Right atrium auricular region (tissue), 2 donors: Measurements from ENCODE around the gene RNU1-3. TPM values are rescaled to one million over a fixed set of nuclear protein-coding genes. Genes with fewer than 3 reads are reported as not detected.
"Not testable (repeated sequence)": the region's sequence is repeated elsewhere in the genome, so short reads cannot be mapped to it uniquely, and the experiment has no call there.

ENCODE experiments used
- DNase-seq: peaks from one replicate; pipeline ENCODE4 v3.0.0-alpha.2; 2019; ENCODE audit warnings: low spot score
- H3K27ac ChIP-seq, 2 donors: fragments of 200-600 bp; sonication (generic); 1 replicate in 1 of 2; 2 replicates in 1 of 2; pipeline ENCODE4 v1.5.1; 2016 to 2019
- H3K27me3 ChIP-seq, 2 donors: fragments of 200-600 bp; sonication (generic); one replicate each; pipeline versions ENCODE4 v1.5.1 to v1.6.0; 2017 to 2019
- H3K36me3 ChIP-seq: fragments of 200-600 bp; sonication (generic); one replicate; pipeline ENCODE4 v1.5.1; 2016
- H3K4me1 ChIP-seq, 2 donors: fragments of 200-600 bp; sonication (generic); one replicate each; pipeline versions ENCODE4 v1.5.1 to v1.6.0; 2017 to 2019
- H3K4me3 ChIP-seq, 2 donors: fragments of 200-600 bp; sonication (generic); 1 replicate in 1 of 2; 2 replicates in 1 of 2; pipeline ENCODE4 v1.5.1; 2017 to 2019; ENCODE audit warnings: mild to moderate bottlenecking in 1 of 2, moderate library complexity in 1 of 2
- H3K9me3 ChIP-seq, 2 donors: fragments of 200-600 bp; sonication (generic); one replicate each; pipeline ENCODE4 v1.5.1; 2019
- total RNA-seq, 2 donors: library from RNA; depleted of rRNA; stranded (reverse); fragments of >200 nt; gene quantifications; one replicate each; pipeline ENCODE4 v1.1.0, GENCODE V29; 2016

Gene RNU1-3
- total RNA-seq: not detected

DNA sequence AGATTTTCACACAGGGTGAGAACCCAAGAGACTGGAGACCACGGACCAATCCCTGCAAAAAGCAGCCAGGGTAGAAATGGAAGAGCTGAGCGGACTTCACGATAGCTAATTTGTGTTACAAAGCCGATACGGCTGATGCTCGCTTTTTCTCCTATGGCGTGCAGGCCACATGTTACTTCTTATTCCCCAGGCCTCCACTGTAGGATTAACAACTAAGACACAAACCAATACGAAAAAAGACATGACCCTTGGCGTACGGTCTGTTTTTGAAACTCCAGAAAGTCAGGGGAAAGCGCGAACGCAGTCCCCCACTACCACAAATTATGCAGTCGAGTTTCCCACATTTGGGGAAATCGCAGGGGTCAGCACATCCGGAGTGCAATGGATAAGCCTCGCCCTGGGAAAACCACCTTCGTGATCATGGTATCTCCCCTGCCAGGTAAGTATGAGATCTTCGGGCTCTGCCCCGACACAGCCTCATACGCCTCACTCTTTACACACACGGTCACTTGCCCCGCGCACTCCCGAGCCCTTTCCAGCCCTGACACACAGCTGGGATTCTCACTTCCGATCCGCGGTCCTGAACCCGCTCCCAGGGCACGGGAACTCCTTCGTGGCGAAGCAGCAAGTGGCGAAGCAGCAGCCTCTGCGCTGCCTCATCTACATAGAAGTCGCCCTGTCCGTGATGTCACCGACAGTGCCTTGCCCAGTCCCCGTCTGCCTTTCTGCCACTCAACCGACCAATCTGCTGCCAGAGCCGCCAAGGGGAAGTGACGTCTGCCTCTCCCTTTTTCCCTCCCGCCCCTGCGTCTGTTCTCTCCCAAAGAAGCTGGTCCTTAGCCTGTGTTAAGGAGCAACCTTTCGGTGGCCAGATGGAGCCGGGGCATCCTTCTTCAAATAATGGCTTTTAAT, at the start of gene RNU1-3:
RNU1-3 (minus strand) TSS at position 447 of the 912 bp plus-strand sequence.
- not testable (repeated sequence) for H3K36me3 ChIP-seq, H3K27me3 ChIP-seq, H3K4me1 ChIP-seq, DNase-seq, H3K9me3 ChIP-seq, H3K27ac ChIP-seq, H3K4me3 ChIP-seq

DNA sequence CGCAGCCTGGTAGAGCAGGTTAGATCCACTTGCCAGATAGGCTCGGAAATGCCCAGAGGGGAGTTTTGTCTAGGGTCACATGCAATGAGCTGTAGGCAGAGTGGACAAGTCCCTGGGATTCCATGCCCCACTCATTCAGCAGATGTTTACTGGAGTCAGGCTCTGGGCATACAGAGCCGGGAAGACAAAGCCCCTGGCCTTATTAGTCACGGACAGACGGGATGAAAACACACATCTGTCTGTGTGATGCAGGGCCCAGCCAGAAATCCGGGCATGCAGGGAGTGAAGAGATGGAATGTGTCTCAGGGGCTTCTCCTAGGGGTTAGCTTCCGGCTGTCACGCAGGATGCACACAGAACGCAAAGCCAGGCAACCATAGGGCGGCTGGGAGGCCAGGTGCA, 46.7 kb upstream of the RNU1-3 start:
- not testable (repeated sequence) for H3K36me3 ChIP-seq, H3K27ac ChIP-seq, H3K4me3 ChIP-seq, H3K9me3 ChIP-seq, H3K27me3 ChIP-seq, DNase-seq
- peaks cover 0 to 10% of the 10 kb centered on the region in 2 donors for H3K4me1 ChIP-seq

DNA sequence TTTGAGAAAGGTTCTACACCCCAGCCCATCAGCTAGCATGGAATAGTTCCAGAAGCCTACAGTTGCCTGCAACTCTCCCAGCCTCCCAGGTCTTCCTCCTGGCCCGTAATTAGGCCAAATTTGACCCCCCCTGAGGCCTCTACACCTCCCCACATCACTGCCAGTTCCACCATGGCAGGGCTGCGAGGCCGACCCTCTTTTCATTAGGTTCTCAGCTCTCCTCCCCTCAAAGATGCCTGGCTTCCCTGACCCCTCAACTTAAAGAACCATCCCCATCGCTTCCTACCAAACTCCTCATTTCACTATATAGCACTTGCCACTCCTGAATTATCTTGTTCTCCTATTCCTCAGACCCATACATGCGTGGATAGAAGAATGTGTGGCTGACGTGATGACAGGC, 46.2 kb upstream of the RNU1-3 start:
- H3K36me3 ChIP-seq, H3K9me3 ChIP-seq, DNase-seq, H3K4me3 ChIP-seq, H3K27me3 ChIP-seq, H3K4me1 ChIP-seq, H3K27ac ChIP-seq: not testable (repeated sequence)

DNA sequence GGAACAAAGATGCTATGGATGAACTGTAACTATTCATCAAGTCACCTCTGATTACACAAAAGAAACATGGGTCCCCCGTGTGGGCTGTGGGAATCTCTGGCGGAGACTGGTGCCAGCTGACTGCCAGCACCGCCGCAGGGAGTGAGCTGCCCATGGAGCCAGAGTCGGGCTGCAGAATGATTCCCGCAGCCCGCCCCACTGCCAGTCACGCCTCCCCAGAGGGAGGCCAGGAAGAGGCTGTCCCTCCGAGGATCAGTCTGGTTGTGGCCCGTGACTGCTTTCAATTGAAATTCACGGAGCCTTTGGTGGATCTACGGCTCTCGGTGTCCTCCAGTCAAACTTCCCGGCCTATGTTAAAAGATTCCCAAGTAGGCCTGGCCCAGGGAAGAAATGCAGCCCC, 45.8 kb upstream of the RNU1-3 start:
- H3K4me1 ChIP-seq, H3K4me3 ChIP-seq, H3K27me3 ChIP-seq, H3K9me3 ChIP-seq, DNase-seq, H3K27ac ChIP-seq, H3K36me3 ChIP-seq: not testable (repeated sequence)

DNA sequence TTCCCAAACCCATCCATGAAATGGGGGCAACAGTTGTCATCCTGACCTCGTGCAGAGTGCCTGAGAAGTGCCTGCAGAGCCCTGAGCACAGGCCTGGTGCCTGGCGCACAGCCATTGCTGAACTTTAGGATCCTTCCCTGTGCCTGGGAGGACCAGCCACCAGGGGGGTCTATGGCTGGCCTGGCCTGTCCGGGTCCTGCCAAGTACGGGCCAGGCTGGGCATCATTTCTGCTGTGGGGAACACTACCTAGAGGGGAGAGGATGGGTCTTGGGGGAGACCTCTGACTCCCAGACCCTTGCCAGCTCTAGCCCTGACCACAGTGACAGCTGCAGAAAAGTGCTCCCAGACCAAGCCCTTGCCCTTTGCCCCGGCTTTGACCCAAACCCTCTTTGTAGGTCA, 45.4 kb upstream of the RNU1-3 start:
- not testable (repeated sequence) for H3K9me3 ChIP-seq, H3K27ac ChIP-seq, DNase-seq, H3K4me1 ChIP-seq, H3K4me3 ChIP-seq, H3K27me3 ChIP-seq, H3K36me3 ChIP-seq

DNA sequence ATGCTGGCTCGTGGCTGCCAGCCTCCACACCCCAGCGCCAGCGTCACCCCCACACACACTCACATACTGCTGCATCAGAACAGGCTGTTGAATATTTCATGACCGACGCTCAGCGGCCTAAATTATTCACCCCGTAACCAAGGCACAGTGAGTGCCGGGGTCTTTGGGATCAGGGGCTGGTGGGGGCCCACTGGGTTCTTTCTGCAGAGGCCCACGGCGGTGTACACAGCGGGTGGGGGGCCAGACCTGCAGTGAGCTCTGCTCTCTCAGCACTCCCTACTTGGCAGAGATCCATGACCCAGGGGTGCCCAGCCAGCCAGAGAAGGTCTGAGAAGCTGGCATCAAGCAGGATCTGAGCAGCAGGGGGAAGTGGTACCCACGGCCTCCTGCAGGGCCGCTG, 43.9 kb upstream of the RNU1-3 start:
- not testable (repeated sequence) for H3K9me3 ChIP-seq, DNase-seq, H3K36me3 ChIP-seq, H3K27me3 ChIP-seq, H3K4me1 ChIP-seq, H3K27ac ChIP-seq, H3K4me3 ChIP-seq

DNA sequence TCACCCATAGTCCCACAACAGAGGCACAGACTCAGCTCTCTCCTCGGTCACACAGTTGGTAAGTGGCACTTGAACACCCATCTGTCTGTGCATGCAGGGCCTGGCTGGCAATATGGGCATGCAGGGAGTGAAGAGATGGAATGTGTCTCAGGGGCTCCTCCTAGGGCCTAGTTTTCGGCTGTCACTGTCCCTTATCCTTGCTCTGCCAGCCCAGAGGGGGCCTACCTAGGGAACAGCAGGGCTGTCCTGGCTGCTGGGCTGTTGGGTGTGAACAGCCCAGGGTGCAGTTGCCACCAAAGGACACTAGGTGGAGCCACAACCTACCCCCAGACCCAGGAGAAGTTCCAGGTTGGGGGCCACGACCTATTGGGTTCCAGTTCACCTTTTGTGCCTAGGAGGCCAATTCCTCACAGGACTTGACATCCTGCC, 42.9 kb upstream of the RNU1-3 start:
- DNase-seq, H3K4me3 ChIP-seq, H3K4me1 ChIP-seq, H3K27ac ChIP-seq, H3K27me3 ChIP-seq, H3K36me3 ChIP-seq, H3K9me3 ChIP-seq: not testable (repeated sequence)

DNA sequence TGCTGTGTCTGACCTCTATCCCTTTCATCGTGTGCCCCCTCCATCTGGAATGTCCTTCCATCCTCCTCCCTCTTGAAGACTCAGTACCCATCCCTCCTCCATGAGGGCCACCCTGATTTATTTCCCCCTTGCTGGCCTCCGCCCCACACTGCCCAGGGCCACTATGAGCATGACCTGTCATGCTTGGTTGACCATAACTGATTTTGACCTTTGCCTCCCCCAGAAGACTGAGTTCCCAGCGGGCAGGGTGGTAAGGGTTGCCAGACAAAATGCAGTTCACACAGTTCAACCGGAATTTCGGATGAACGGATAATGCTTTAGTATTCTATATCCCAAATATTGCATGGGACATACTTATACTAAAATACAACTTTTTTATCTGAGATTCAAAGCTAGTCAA, 42.0 kb upstream of the RNU1-3 start:
- not testable (repeated sequence) for DNase-seq, H3K9me3 ChIP-seq, H3K4me3 ChIP-seq, H3K27me3 ChIP-seq, H3K27ac ChIP-seq, H3K4me1 ChIP-seq, H3K36me3 ChIP-seq

DNA sequence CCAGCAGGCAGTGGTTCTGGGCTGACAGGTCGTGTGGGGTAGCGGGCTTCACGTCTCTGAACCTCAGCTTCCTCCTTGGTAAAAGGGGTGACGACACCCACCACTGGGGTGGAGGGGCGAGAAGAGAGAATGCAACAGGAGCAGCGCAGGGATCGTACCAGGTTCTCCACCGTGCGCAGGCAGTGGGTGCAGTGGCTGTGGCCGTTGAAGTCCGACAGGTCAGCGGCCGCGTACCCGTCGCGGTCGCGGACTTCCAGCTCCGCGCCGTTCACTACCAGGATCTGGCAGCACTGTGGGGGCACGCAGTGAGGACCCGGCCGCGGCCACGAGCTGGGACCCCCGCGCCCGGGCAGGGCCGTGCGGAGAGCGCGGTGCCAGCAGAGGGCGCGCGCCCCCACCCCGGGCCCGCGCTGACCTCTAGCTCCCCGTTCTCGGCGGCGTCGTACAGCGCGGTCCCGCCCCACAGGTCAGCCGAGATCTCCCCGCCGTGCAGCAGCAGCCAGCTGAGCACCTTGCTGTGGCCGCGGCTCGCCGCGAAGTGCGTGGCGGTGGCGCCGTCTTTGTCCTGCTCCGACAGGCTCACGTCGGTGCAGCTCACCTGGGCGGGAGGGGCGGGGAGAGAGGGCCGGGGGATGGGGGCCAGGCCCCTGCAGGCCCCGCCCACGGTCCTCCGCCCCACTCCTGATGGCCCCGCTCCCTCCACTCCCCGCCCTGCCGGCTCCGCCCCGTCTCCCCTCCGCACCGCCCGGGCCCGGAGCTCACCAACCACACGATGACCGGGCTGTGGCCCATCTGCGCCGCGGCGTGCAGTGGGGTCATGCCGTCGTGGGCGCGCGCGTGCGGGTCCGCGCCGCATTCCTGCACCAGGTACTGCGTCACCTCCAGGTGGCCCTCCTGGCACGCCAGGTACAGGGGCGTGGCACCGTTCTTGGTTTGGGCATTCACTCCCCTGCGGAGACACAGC, 40.7 kb upstream of the RNU1-3 start:
- not testable (repeated sequence) for H3K27me3 ChIP-seq, DNase-seq, H3K27ac ChIP-seq, H3K36me3 ChIP-seq, H3K9me3 ChIP-seq, H3K4me1 ChIP-seq
- peak overlapping the region in 1 of 2 donors; percentile 35 for H3K4me3 ChIP-seq

DNA sequence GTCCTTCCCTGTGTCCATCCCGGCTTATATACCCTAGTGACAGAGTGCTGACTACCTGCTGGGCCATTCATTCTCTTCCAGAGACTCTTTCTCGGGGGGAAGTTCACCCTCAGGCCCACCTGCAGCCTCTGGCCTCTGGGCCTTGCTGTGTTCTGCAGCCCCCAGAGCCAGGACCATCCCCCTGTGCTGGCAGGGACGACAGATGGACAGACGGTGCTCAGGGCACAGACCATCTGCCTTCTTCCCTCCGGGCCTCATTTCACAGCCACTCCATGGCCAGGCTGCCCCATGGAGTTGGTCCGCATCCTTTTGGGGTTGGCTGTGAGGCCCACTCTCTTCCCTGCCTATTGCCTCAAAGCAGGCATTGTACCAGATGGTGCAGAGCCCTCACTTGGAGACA, 39.6 kb upstream of the RNU1-3 start:
- not testable (repeated sequence) for H3K4me1 ChIP-seq, H3K27me3 ChIP-seq, H3K9me3 ChIP-seq, H3K4me3 ChIP-seq, DNase-seq, H3K27ac ChIP-seq, H3K36me3 ChIP-seq

DNA sequence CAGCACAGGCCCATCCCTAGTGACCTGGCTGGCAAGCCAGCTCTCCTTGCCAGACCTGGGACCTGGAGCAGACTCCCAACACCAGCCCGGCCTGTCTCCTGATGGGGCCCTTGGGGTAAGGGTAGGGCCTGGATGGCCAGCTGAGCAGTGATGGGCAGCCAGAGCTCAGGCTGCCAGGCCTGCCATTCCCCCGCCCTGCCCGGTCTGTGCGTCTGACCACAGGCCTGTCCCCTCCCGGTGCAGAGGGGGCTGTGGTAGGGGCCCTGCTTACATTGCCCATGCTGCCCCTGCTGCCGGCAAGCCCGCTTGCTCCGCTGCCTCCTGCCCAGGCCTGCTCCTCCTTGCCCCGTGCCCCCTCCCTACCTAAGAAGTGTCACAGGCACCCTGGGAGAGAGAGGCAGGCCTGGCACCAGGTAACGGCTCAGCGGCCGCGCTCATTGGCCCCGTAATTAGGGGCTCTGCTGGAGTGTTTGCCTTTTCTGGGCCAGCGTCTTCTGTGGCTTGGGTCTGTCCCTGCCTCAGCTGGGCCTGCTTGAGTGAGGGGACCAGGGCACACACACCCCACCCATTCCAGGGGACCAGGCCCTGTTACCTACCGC, 37.9 kb upstream of the RNU1-3 start:
- not testable (repeated sequence) for H3K4me3 ChIP-seq, H3K36me3 ChIP-seq, H3K27me3 ChIP-seq, H3K9me3 ChIP-seq, DNase-seq, H3K27ac ChIP-seq, H3K4me1 ChIP-seq

DNA sequence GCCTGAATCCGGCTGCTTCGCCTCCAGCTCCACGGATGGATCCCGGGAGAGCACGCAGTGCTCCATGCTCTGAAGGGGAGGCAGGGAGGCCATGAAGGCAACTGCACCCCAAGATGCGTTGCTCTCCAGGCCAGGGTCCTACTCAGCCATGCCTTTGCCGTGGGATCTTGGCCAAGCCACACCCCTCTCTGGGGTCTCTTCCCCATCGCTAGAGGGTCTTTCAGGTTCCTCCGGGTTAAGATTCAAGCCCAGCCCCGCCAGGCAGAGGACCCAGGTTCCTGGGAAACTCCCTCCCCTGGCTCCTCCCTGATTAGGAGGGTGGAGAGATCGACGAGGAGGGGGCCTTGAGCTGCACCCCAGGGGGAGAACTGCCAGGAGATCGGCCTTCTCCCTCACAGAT, 37.3 kb upstream of the RNU1-3 start:
- H3K27me3 ChIP-seq, H3K9me3 ChIP-seq, H3K4me3 ChIP-seq, DNase-seq, H3K4me1 ChIP-seq, H3K27ac ChIP-seq, H3K36me3 ChIP-seq: not testable (repeated sequence)

DNA sequence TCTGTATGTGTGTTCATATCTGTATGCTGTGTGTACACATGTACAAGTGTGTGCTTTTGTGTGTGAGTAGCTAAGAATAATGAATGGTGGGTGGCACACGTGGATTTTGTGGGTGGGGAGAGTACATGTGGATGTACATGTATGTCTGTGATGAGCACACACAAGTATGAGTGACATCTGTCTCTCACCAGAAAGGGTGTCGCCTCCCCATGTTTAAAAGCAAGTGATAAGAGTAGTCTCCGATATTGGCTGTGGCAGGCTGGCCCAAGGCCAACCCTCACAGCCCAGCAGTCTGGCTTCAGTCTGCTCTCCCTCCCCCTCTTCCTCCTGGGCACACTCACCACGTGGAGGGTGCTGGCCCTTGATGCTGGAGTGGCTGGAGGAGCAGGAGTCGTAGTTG, 36.9 kb upstream of the RNU1-3 start:
- not testable (repeated sequence) for H3K4me1 ChIP-seq, H3K27ac ChIP-seq, H3K36me3 ChIP-seq, H3K9me3 ChIP-seq, H3K27me3 ChIP-seq, DNase-seq, H3K4me3 ChIP-seq
